Mesenchymal stem cell (in vitro differentiated cells and primary cell): ENCODE results near the gene DCAF4.

ENCODE experiments used
- DNase-seq: peaks from one replicate; pipeline ENCODE4 v3.0.0-alpha.2; 2013
- H2AFZ ChIP-seq: one replicate; pipeline ENCODE4 v1.6.1; 2013; ENCODE audit warnings: low read depth, mild to moderate bottlenecking, control low read depth, inconsistent platforms, low read length, moderate library complexity
- H2AK5ac ChIP-seq: 2 replicates; pipeline ENCODE4 v1.6.1; 2013; ENCODE audit warnings: low read length, moderate library complexity, mild to moderate bottlenecking, inconsistent platforms; ENCODE audit not compliant: severe bottlenecking
- H2BK120ac ChIP-seq: one replicate; pipeline ENCODE4 v1.6.1; 2013; ENCODE audit warnings: low read depth, mild to moderate bottlenecking, inconsistent platforms, low read length, moderate library complexity
- H2BK12ac ChIP-seq, 2 experiments: one replicate each; pipeline ENCODE4 v1.6.1; 2013; ENCODE audit warnings: inconsistent platforms in 2 of 2, low read length in 2 of 2, mild to moderate bottlenecking in 2 of 2, moderate library complexity in 2 of 2, control low read depth in 1 of 2
- H2BK15ac ChIP-seq: one replicate; pipeline ENCODE4 v1.6.1; 2013; ENCODE audit warnings: mild to moderate bottlenecking, low read depth, inconsistent platforms; ENCODE audit not compliant: poor library complexity, severe bottlenecking
- H2BK5ac ChIP-seq: 2 replicates; pipeline ENCODE4 v1.6.1; 2013; ENCODE audit warnings: low read depth, mild to moderate bottlenecking, low read length, control low read depth, inconsistent platforms; ENCODE audit not compliant: poor library complexity, severe bottlenecking
- H3K14ac ChIP-seq, 2 experiments: one replicate each; pipeline ENCODE4 v1.6.1; 2013; ENCODE audit warnings: inconsistent platforms in 2 of 2, low read length in 2 of 2, control low read depth in 1 of 2, mild to moderate bottlenecking in 1 of 2, moderate library complexity in 1 of 2
- H3K18ac ChIP-seq, 2 experiments: one replicate each; pipeline ENCODE4 v1.6.1; 2013; ENCODE audit warnings: inconsistent platforms in 2 of 2, low read length in 2 of 2, control low read depth in 1 of 2, low read depth in 1 of 2, mild to moderate bottlenecking in 1 of 2
- H3K23ac ChIP-seq, 2 experiments: one replicate each; pipeline ENCODE4 v1.6.1; 2013; ENCODE audit warnings: inconsistent platforms in 2 of 2, low read length in 2 of 2, mild to moderate bottlenecking in 2 of 2, moderate library complexity in 2 of 2, control low read depth in 1 of 2
- H3K27ac ChIP-seq: 2 replicates; pipeline ENCODE4 v1.5.1; 2013; ENCODE audit warnings: mild to moderate bottlenecking, moderate library complexity, low read length, control low read depth, inconsistent platforms; ENCODE audit not compliant: poor library complexity, severe bottlenecking
- H3K27me3 ChIP-seq, 2 experiments: 2 replicates each; pipeline versions ENCODE4 v1.6.1 to v1.7.0; 2013; ENCODE audit warnings: low read length in 2 of 2, mild to moderate bottlenecking in 2 of 2, moderate library complexity in 2 of 2, control low read depth in 1 of 2, inconsistent platforms in 1 of 2; ENCODE audit not compliant: control insufficient read depth in 1 of 2, insufficient read depth in 1 of 2
- H3K36me3 ChIP-seq, 2 experiments: 2 replicates each; pipeline versions ENCODE4 v1.6.1 to v1.7.0; 2013; ENCODE audit warnings: low read length in 2 of 2, control low read depth in 1 of 2, inconsistent platforms in 1 of 2, low read depth in 1 of 2, mild to moderate bottlenecking in 1 of 2; ENCODE audit not compliant: insufficient read depth in 2 of 2, control insufficient read depth in 1 of 2
- H3K4ac ChIP-seq, 2 experiments: one replicate each; pipeline ENCODE4 v1.6.1; 2013; ENCODE audit warnings: inconsistent platforms in 2 of 2, low read length in 2 of 2, mild to moderate bottlenecking in 2 of 2, moderate library complexity in 2 of 2, control low read depth in 1 of 2, low read depth in 1 of 2
- H3K4me1 ChIP-seq: 2 replicates; pipeline ENCODE4 v1.6.1; 2013; ENCODE audit warnings: low read depth, low read length, control low read depth; ENCODE audit not compliant: control insufficient read depth, insufficient read depth
- H3K4me2 ChIP-seq: 2 replicates; pipeline ENCODE4 v1.6.1; 2013; ENCODE audit warnings: low read length, mild to moderate bottlenecking, inconsistent platforms; ENCODE audit not compliant: poor library complexity, severe bottlenecking
- H3K4me3 ChIP-seq, 2 experiments: 2 replicates each; pipeline versions ENCODE4 v1.5.1 to v1.7.0; 2013; ENCODE audit warnings: low read length in 2 of 2, mild to moderate bottlenecking in 2 of 2, control low read depth in 1 of 2, low read depth in 1 of 2; ENCODE audit not compliant: insufficient read depth in 1 of 2
- H3K79me1 ChIP-seq: replicated peaks from 2 replicates; pipeline ENCODE4 v1.6.1; 2013; ENCODE audit warnings: mild to moderate bottlenecking, control low read depth, low read length, inconsistent platforms; ENCODE audit not compliant: poor library complexity, severe bottlenecking
- H3K9ac ChIP-seq: 2 replicates; pipeline ENCODE4 v1.7.0; 2013; ENCODE audit warnings: mild to moderate bottlenecking, low read length, moderate library complexity
- H3K9me3 ChIP-seq: 2 replicates; pipeline ENCODE4 v1.7.0; 2013; ENCODE audit warnings: mild to moderate bottlenecking, low read length; ENCODE audit not compliant: control insufficient read depth
- H4K8ac ChIP-seq: one replicate; pipeline ENCODE4 v1.6.1; 2013; ENCODE audit warnings: inconsistent platforms, mild to moderate bottlenecking, low read length, moderate library complexity
- H4K91ac ChIP-seq: one replicate; pipeline ENCODE4 v1.6.1; 2013; ENCODE audit warnings: mild to moderate bottlenecking, low read length, inconsistent platforms
- WGBS: methylation state at CpG from one replicate; pipeline ENCODE4 v1.1.7; 2013; ENCODE audit warnings: mixed read lengths; 5-methylcytosine and 5-hydroxymethylcytosine counted together

Gene DCAF4

GRCh38 chr14:72925815-72926291, 411 bp upstream of the DCAF4 start:
- Histone ChIP-seq H3K9me3 (no peaks in the 10 kb centered on the region), H3K23ac (no peak overlapping the region), H4K91ac (peak overlapping the region; percentile 37), H3K27ac (no peak overlapping the region), H2AK5ac (no peak overlapping the region), H2BK5ac (no peak overlapping the region), H3K4me2 (peak overlapping the region; percentile 83), H3K4me3 (peak overlapping the region; percentile 65 to 89), H3K18ac (peak overlapping the region; percentile 16 to 90), H2BK12ac (peak overlapping the region in 1 of 2 experiments; percentile 37), H2AFZ (peak overlapping the region; percentile 72), H3K27me3 (peaks cover 0 to 2% of the 10 kb centered on the region in 2 experiments), H3K4ac (no peak overlapping the region), H3K14ac (peak overlapping the region in 1 of 2 experiments; percentile 53), H2BK120ac (no peak overlapping the region), H3K36me3 (peaks cover 0 to 15% of the 10 kb centered on the region in 2 experiments), H4K8ac (peak overlapping the region; percentile 62), H2BK15ac (no peak overlapping the region), H3K9ac (peak overlapping the region; percentile 88), H3K4me1 (peaks cover 16% of the 10 kb centered on the region), H3K79me1 (peaks cover 18% of the 10 kb centered on the region)
- WGBS, result 28% methylated on average over 29 of the region's 33 CpGs
- DNase-seq, result no peak

- H2BK15ac ChIP-seq, result peak overlapping the region; percentile 79
- no peak overlapping the region for H3K4ac ChIP-seq
- no peak overlapping the region for H3K27ac ChIP-seq
- peaks cover 23% of the 10 kb centered on the region for H3K79me1 ChIP-seq
- no peaks in the 10 kb centered on the region for H3K27me3 ChIP-seq
- no peak overlapping the region for H3K18ac ChIP-seq
- 96% methylated on average over 20 of the region's 21 CpGs for WGBS
- no peak for DNase-seq
- H3K4me3 ChIP-seq, result no peak overlapping the region
- no peak overlapping the region for H2BK5ac ChIP-seq
- H3K36me3 ChIP-seq, result peaks cover 0 to 15% of the 10 kb centered on the region in 2 experiments
- H2BK120ac ChIP-seq, result no peak overlapping the region
- H3K9ac ChIP-seq, result no peak overlapping the region
- no peak overlapping the region for H2AFZ ChIP-seq
- no peak overlapping the region for H4K8ac ChIP-seq
- no peak overlapping the region for H3K14ac ChIP-seq
- peaks cover 16% of the 10 kb centered on the region for H3K4me1 ChIP-seq
- peak overlapping the region in 1 of 2 experiments; percentile 42 for H2BK12ac ChIP-seq
- no peak overlapping the region for H3K23ac ChIP-seq
- H4K91ac ChIP-seq, result no peak overlapping the region
- no peak overlapping the region for H2AK5ac ChIP-seq
- no peaks in the 10 kb centered on the region for H3K9me3 ChIP-seq
- no peak overlapping the region for H3K4me2 ChIP-seq
Measured at GRCh38 chr14:72928872-72929271, 2.6 kb downstream of the DCAF4 start.

GRCh38 chr14:72929316-72930080, 3.2 kb downstream of the DCAF4 start:
- H3K4ac ChIP-seq, result no peak overlapping the region
- no peak overlapping the region for H3K23ac ChIP-seq
- no peak overlapping the region for H3K14ac ChIP-seq
- peaks cover 25% of the 10 kb centered on the region for H3K79me1 ChIP-seq
- peak overlapping the region; percentile 48 for H2BK15ac ChIP-seq
- H3K4me2 ChIP-seq, result no peak overlapping the region
- no peak overlapping the region for H3K27ac ChIP-seq
- H4K8ac ChIP-seq, result no peak overlapping the region
- no peak overlapping the region for H3K18ac ChIP-seq
- WGBS, result 98% methylated on average over 40 of the region's 43 CpGs
- H3K36me3 ChIP-seq, result peaks cover 0 to 15% of the 10 kb centered on the region in 2 experiments
- H2AFZ ChIP-seq, result no peak overlapping the region
- no peaks in the 10 kb centered on the region for H3K27me3 ChIP-seq
- no peak overlapping the region for H2BK120ac ChIP-seq
- no peak overlapping the region for H2BK5ac ChIP-seq
- no peak overlapping the region for H4K91ac ChIP-seq
- H3K9ac ChIP-seq, result no peak overlapping the region
- H2AK5ac ChIP-seq, result no peak overlapping the region
- DNase-seq, result no peak
- H3K4me1 ChIP-seq, result peaks cover 16% of the 10 kb centered on the region
- no peak overlapping the region for H3K4me3 ChIP-seq
- no peaks in the 10 kb centered on the region for H3K9me3 ChIP-seq
- H2BK12ac ChIP-seq, result no peak overlapping the region

GRCh38 chr14:72932893-72933292, 6.6 kb downstream of the DCAF4 start:
- H2BK120ac ChIP-seq, result no peak overlapping the region
- no peaks in the 10 kb centered on the region for H3K9me3 ChIP-seq
- H4K8ac ChIP-seq, result no peak overlapping the region
- no peak overlapping the region for H3K27ac ChIP-seq
- WGBS, result over 99% methylated on average over 6 of the region's 7 CpGs
- H4K91ac ChIP-seq, result no peak overlapping the region
- no peak overlapping the region for H2BK5ac ChIP-seq
- no peak overlapping the region for H2BK12ac ChIP-seq
- H3K36me3 ChIP-seq, result peaks cover 1 to 20% of the 10 kb centered on the region in 2 experiments
- H2BK15ac ChIP-seq, result no peak overlapping the region
- H3K18ac ChIP-seq, result no peak overlapping the region
- H3K9ac ChIP-seq, result no peak overlapping the region
- no peak overlapping the region for H3K4me3 ChIP-seq
- H3K4me1 ChIP-seq, result peaks cover 8% of the 10 kb centered on the region
- no peak overlapping the region for H2AFZ ChIP-seq
- no peak overlapping the region for H2AK5ac ChIP-seq
- no peak overlapping the region for H3K14ac ChIP-seq
- peaks cover 40% of the 10 kb centered on the region for H3K79me1 ChIP-seq
- no peaks in the 10 kb centered on the region for H3K27me3 ChIP-seq
- no peak overlapping the region for H3K23ac ChIP-seq
- H3K4ac ChIP-seq, result no peak overlapping the region
- no peak overlapping the region for H3K4me2 ChIP-seq
- DNase-seq, result no peak
